Effector memory CD4-positive, alpha-beta T cell (primary cell): ENCODE measurements around the gene CTPS2.
"Not testable (repeated sequence)": the region's sequence is repeated elsewhere in the genome, so short reads cannot be mapped to it uniquely, and the experiment has no call there.

Experiments
- DNase-seq, 3 donors: peaks; one replicate each; pipeline ENCODE4 v3.0.0-alpha.2; 2020
- H3K27ac ChIP-seq: 2 replicates; pipeline ENCODE4 v1.7.0; 2013; ENCODE audit warnings: mild to moderate bottlenecking, low read length, moderate library complexity; ENCODE audit not compliant: insufficient read depth, poor library complexity, severe bottlenecking
- H3K27me3 ChIP-seq: replicated peaks from 2 replicates; pipeline ENCODE4 v1.7.0; 2013; ENCODE audit warnings: mild to moderate bottlenecking, low read length; ENCODE audit not compliant: insufficient read depth, control insufficient read depth, poor library complexity, severe bottlenecking
- H3K36me3 ChIP-seq: 2 replicates; pipeline ENCODE4 v1.7.0; 2013; ENCODE audit warnings: mild to moderate bottlenecking, low read length, moderate library complexity; ENCODE audit not compliant: control insufficient read depth, insufficient read depth
- H3K4me1 ChIP-seq: 2 replicates; pipeline ENCODE4 v1.7.0; 2013; ENCODE audit warnings: low read length, mild to moderate bottlenecking; ENCODE audit not compliant: control insufficient read depth, insufficient read depth, poor library complexity, severe bottlenecking
- H3K4me3 ChIP-seq: 2 replicates; pipeline ENCODE4 v1.7.0; 2013; ENCODE audit warnings: low read length, low read depth, mild to moderate bottlenecking; ENCODE audit not compliant: insufficient read depth, poor library complexity, severe bottlenecking
- H3K9me3 ChIP-seq: 2 replicates; pipeline ENCODE4 v1.7.0; 2013; ENCODE audit warnings: mild to moderate bottlenecking, low read length, moderate library complexity; ENCODE audit not compliant: control insufficient read depth
- total RNA-seq, 3 donors: gene quantifications; one replicate each; lab custom pipeline; 2026; lab: John Stamatoyannopoulos, UW

The CTPS2 gene
- total RNA-seq, result 6.3 to 12.0 (median 7.8) reads per million in 3 donors

DNA sequence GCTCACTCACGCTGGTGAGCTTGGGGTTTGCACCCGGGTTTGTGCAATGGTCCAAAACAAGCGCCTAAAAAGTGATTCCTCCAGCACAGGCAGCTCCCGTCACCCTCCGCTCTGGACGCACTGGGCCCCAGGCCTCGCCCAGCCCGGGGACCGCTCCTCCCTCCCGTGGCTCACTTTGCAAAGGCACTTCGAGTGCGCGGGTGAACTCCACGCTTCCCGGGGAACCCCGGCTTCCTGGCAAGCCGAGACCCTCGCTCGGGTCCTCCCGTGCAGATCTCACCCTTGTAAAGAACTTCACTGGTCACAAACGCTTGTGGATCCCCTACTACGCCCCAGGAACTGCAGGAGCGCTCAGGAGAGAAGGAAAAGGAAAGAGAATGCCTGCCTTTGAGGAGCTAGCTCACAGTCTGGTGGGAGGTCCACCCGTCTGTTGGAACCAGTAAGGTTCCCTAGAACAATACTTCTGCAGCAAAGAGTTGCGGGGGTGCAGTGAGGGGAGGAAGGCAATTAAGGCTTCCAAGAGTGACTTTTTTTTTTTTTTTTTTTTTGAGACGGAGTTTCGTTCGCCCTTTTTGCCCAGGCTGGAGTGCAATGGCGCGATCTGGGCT, at the start of gene CTPS2:
CTPS2 (minus strand) TSS at position 122 of the 608 bp plus-strand sequence. CDS start 9,767 bp downstream, outside the sequence.
- DNase-seq, result peak in 1 of 3 donors; percentile 12
- Histone ChIP-seq H3K27me3 (no peaks in the 10 kb centered on the region), H3K36me3 (no peaks in the 10 kb centered on the region), H3K9me3 (no peaks in the 10 kb centered on the region), H3K4me3 (peak within 1 kb of the TSS; percentile 67), H3K4me1 (peaks cover 7% of the 10 kb centered on the region), H3K27ac (peak within 1 kb of the TSS; percentile 48)

GRCh38 chrX:16761500-16761899, 49.0 kb upstream of the CTPS2 start:
- H3K9me3 ChIP-seq, H3K4me3 ChIP-seq, H3K27me3 ChIP-seq, H3K27ac ChIP-seq, DNase-seq, H3K4me1 ChIP-seq: not testable (repeated sequence)
- peaks cover 10% of the 10 kb centered on the region for H3K36me3 ChIP-seq

DNA sequence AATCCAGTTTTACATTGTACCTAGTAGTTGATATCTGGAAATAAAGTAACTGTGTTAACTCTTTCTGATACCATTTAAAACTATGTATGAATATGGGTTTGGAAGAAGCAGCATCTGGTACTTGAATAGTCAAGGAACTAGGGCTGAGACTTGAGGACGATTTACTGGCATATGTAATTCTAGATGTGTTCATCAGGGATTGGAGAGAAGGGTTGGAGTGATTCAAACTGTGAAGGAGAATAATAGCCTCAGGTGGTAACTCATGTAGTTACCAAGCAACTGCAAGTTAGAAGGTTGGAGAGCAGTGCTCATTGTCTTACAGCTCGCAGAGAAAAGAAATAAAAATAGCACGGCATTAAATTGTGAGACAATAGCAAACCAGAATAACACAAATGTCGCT, 44.3 kb upstream of the CTPS2 start:
- no peak overlapping the region for H3K4me3 ChIP-seq
- no peaks in the 10 kb centered on the region for H3K27me3 ChIP-seq
- H3K36me3 ChIP-seq, result peaks cover 27% of the 10 kb centered on the region
- H3K4me1 ChIP-seq, result no peaks in the 10 kb centered on the region
- H3K9me3 ChIP-seq, result no peaks in the 10 kb centered on the region
- H3K27ac ChIP-seq, result no peak overlapping the region
- no peak for DNase-seq

- H3K4me1 ChIP-seq, result no peaks in the 10 kb centered on the region
- no peaks in the 10 kb centered on the region for H3K9me3 ChIP-seq
- H3K27me3 ChIP-seq, result no peaks in the 10 kb centered on the region
- H3K4me3 ChIP-seq, result no peak overlapping the region
- DNase-seq, result no peak
- H3K27ac ChIP-seq, result no peak overlapping the region
- peaks cover 27% of the 10 kb centered on the region for H3K36me3 ChIP-seq
Observed at GRCh38 chrX:16754019-16754418, 41.5 kb upstream of the CTPS2 start.

- peaks cover 14% of the 10 kb centered on the region for H3K36me3 ChIP-seq
- H3K4me1 ChIP-seq, result no peaks in the 10 kb centered on the region
- no peak overlapping the region for H3K4me3 ChIP-seq
- DNase-seq, result no peak
- no peaks in the 10 kb centered on the region for H3K9me3 ChIP-seq
- no peaks in the 10 kb centered on the region for H3K27me3 ChIP-seq
- H3K27ac ChIP-seq, result no peak overlapping the region
Observed at GRCh38 chrX:16750136-16750535, 37.7 kb upstream of the CTPS2 start.

GRCh38 chrX:16748425-16748824, 36.0 kb upstream of the CTPS2 start:
- Histone ChIP-seq H3K9me3 (no peaks in the 10 kb centered on the region), H3K36me3 (peaks cover 20% of the 10 kb centered on the region), H3K4me3 (no peak overlapping the region), H3K27me3 (no peaks in the 10 kb centered on the region), H3K4me1 (no peaks in the 10 kb centered on the region), H3K27ac (no peak overlapping the region)
- no peak for DNase-seq

GRCh38 chrX:16745659-16746058, 33.2 kb upstream of the CTPS2 start:
- H3K4me1 ChIP-seq, result no peaks in the 10 kb centered on the region
- H3K4me3 ChIP-seq, result no peak overlapping the region
- no peak for DNase-seq
- peaks cover 29% of the 10 kb centered on the region for H3K36me3 ChIP-seq
- H3K27ac ChIP-seq, result no peak overlapping the region
- no peaks in the 10 kb centered on the region for H3K9me3 ChIP-seq
- H3K27me3 ChIP-seq, result no peaks in the 10 kb centered on the region

GRCh38 chrX:16745102-16745501, 32.6 kb upstream of the CTPS2 start:
- H3K4me3 ChIP-seq, result no peak overlapping the region
- H3K27me3 ChIP-seq, result no peaks in the 10 kb centered on the region
- no peak for DNase-seq
- no peaks in the 10 kb centered on the region for H3K9me3 ChIP-seq
- H3K4me1 ChIP-seq, result no peaks in the 10 kb centered on the region
- peaks cover 29% of the 10 kb centered on the region for H3K36me3 ChIP-seq
- no peak overlapping the region for H3K27ac ChIP-seq

- Histone ChIP-seq H3K9me3 (no peaks in the 10 kb centered on the region), H3K27me3 (no peaks in the 10 kb centered on the region), H3K4me1 (no peaks in the 10 kb centered on the region), H3K36me3 (peaks cover 37% of the 10 kb centered on the region), H3K27ac (no peak overlapping the region), H3K4me3 (no peak overlapping the region)
- DNase-seq, result no peak
Observed at GRCh38 chrX:16743604-16744325, 31.3 kb upstream of the CTPS2 start.

DNA sequence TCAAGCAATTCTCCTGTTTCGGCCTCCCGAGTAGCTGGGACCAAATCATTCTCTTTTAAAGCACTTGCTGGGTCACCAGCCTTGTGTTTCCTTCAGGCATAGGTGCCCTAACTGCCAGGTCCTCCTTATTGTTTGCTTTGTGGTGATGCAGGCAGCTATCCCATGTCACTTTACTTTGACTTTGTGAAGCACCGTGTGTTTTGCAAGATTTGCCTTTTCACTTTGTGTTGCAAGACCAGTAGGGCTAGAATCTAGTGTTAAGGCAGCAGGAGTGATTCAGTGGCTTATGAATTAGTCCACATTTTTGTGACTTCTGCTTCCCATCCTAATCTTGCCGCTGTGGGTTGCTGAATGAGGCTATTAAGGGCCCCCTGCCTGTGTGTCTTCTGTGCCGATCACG, 27.1 kb upstream of the CTPS2 start:
- H3K4me3 ChIP-seq, result no peak overlapping the region
- no peaks in the 10 kb centered on the region for H3K4me1 ChIP-seq
- no peak for DNase-seq
- H3K36me3 ChIP-seq, result peaks cover 45% of the 10 kb centered on the region
- no peak overlapping the region for H3K27ac ChIP-seq
- no peaks in the 10 kb centered on the region for H3K9me3 ChIP-seq
- no peaks in the 10 kb centered on the region for H3K27me3 ChIP-seq
